ENCODE measurements around the gene ELL.

Gene ELL

GRCh38 chr19:18430417-18431144 is 91.3 kb downstream of the ELL start:
- no peak for TF ChIP-seq CTCF (conservative IDR thresholded peaks at IDR 0.05)
- no peak overlapping the region for H3K27ac ChIP-seq

GRCh38 chr19:18429717-18430416 is 92.0 kb downstream of the ELL start:
- H3K27ac ChIP-seq, result peak overlapping the region; percentile 64

GRCh38 chr19:18428787-18429674 is 92.8 kb downstream of the ELL start:
- H3K27ac ChIP-seq, result peak overlapping the region; percentile 64
- no peak for TF ChIP-seq CTCF (conservative IDR thresholded peaks at IDR 0.05)

More at GRCh38 chr19:18429717-18430416, 92.0 kb downstream of the ELL start:
- TF ChIP-seq CTCF (conservative IDR thresholded peaks at IDR 0.05), result no peak

GRCh38 chr19:18428173-18428786 is 93.6 kb downstream of the ELL start:
- peak overlapping the region; percentile 64 for H3K27ac ChIP-seq
- TF ChIP-seq CTCF (conservative IDR thresholded peaks at IDR 0.05), result no peak

GRCh38 chr19:18427743-18428113 is 94.1 kb downstream of the ELL start:
- no peak for TF ChIP-seq CTCF (conservative IDR thresholded peaks at IDR 0.05)
- H3K27ac ChIP-seq, result no peak overlapping the region

GRCh38 chr19:18427080-18427742 is 94.7 kb downstream of the ELL start:
- TF ChIP-seq CTCF (conservative IDR thresholded peaks at IDR 0.05), result no peak
- no peak overlapping the region for H3K27ac ChIP-seq
